ENCODE data around the gene HMGB2.
A peak's percentile ranks its signal among the peaks of the same experiment; 100 is the strongest.

GRCh38 chr4:173371292-173372192 is 37.4 kb upstream of the HMGB2 start:
- TF ChIP-seq POLR2AphosphoS5 (IDR thresholded peaks at IDR 0.05; ENCODE audit: low read depth, low read length) (no peak), SIN3A (IDR thresholded peaks at IDR 0.05; ENCODE audit: borderline replicate concordance, insufficient read depth, low read length) (0 out of 2 replicates have a peak, but pooled peaks have one; percentile 16), TAF1 (IDR thresholded peaks at IDR 0.05; ENCODE audit: borderline replicate concordance, insufficient read depth, low read length) (no peak), REST (IDR thresholded peaks at IDR 0.05; ENCODE audit: insufficient read depth in 1 of 2, low read depth in 2 of 2, low read length in 2 of 2) (no peak)

All from PFSK-1 (cell line).